CD4-positive, alpha-beta T cell treated with Interleukin-6 for 4 hours (primary cell): Measurements from ENCODE around the gene GMPPA.

ENCODE experiments used
- DNase-seq: peaks from one replicate; pipeline ENCODE4 v3.0.0-alpha.2; 2020; ENCODE audit warnings: mixed read lengths

The GMPPA gene

GRCh38 chr2:219486380-219486959 lies 12.2 kb upstream of the GMPPA start:
- DNase-seq = no peak

GRCh38 chr2:219488149-219488843 lies 10.4 kb upstream of the GMPPA start:
- DNase-seq = no peak

- no peak for DNase-seq
These were observed 9.9 kb upstream of the GMPPA start for GRCh38 chr2:219488844-219489194.

GRCh38 chr2:219489315-219489714 lies 9.4 kb upstream of the GMPPA start:
- no peak for DNase-seq

GRCh38 chr2:219490186-219490585 lies 8.5 kb upstream of the GMPPA start:
- no peak for DNase-seq

- no peak for DNase-seq
These were observed 8.0 kb upstream of the GMPPA start for GRCh38 chr2:219490600-219491130.

GRCh38 chr2:219491278-219491963 lies 7.3 kb upstream of the GMPPA start:
- no peak for DNase-seq

- no peak for DNase-seq
These were observed 6.1 kb upstream of the GMPPA start for GRCh38 chr2:219492575-219492974.

- no peak for DNase-seq
These were observed 5.6 kb upstream of the GMPPA start for GRCh38 chr2:219493086-219493485.

GRCh38 chr2:219494952-219495530 lies 3.6 kb upstream of the GMPPA start:
- no peak for DNase-seq

- peak; percentile 65 for DNase-seq
These were observed 3.1 kb upstream of the GMPPA start for GRCh38 chr2:219495531-219496122.

GRCh38 chr2:219496247-219496824 lies 2.4 kb upstream of the GMPPA start:
- no peak for DNase-seq

- no peak for DNase-seq
These were observed 1.7 kb upstream of the GMPPA start for GRCh38 chr2:219496825-219497494.

- peak; percentile 43 for DNase-seq
These were observed 1.0 kb upstream of the GMPPA start for GRCh38 chr2:219497495-219498279.

- no peak for DNase-seq
These were observed 292 bp downstream of the GMPPA start for GRCh38 chr2:219499058-219499307.

- DNase-seq = no peak
These were observed 864 bp downstream of the GMPPA start for GRCh38 chr2:219499555-219499954.

- DNase-seq = no peak
These were observed 1.4 kb downstream of the GMPPA start for GRCh38 chr2:219500135-219500534.

GRCh38 chr2:219501849-219502248 lies 3.2 kb downstream of the GMPPA start:
- no peak for DNase-seq

GRCh38 chr2:219502618-219503017 lies 3.9 kb downstream of the GMPPA start:
- DNase-seq = no peak

GRCh38 chr2:219505585-219505984 lies 6.9 kb downstream of the GMPPA start:
- DNase-seq = no peak

- DNase-seq = no peak
These were observed 7.6 kb downstream of the GMPPA start for GRCh38 chr2:219506153-219506801.
